HG02571 (cell line): ENCODE results near the gene KATNB1.

Source experiments
- ATAC-seq: cut with Tn5 transposase; IDR thresholded peaks from one replicate; pipeline ENCODE4 v1.9.1; 2021; ENCODE audit warnings: mild to moderate bottlenecking, moderate library complexity; ENCODE audit not compliant: unreplicated experiment

KATNB1 gene

DNA sequence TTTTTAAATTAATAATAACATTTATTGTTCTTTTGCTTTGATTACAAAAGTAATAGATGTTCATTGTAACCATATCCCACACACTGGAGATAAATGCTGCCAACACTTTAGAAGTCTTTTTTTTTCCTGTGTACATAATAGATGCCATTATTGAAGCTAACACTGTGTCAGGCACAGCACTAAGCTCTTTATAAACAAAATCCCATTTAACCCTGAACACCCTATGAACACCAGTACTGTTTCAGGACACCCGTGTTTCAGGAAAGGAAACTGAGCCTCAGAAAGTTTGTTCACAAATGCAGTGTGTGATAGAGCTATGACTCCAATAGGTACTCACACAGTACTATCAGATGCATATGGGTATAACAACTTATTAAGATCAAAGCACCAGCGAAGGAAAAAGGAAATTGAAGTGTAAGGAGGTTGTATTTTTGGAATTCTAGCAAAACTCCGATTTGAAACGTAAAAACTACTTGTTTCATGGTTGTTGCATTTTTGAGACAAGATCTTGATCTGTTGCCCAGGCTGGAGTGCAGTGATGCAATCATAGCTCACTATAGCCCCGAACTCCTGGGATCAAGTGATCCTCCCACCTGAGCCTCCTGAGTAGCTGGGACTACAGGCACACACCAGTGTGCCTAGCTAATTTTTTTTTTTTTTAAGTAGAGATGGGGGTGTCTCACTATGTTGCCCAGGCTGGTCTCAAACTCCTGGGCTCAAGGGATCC lies 68.7 kb downstream of the KATNB1 start:
- ATAC-seq = no peak

DNA sequence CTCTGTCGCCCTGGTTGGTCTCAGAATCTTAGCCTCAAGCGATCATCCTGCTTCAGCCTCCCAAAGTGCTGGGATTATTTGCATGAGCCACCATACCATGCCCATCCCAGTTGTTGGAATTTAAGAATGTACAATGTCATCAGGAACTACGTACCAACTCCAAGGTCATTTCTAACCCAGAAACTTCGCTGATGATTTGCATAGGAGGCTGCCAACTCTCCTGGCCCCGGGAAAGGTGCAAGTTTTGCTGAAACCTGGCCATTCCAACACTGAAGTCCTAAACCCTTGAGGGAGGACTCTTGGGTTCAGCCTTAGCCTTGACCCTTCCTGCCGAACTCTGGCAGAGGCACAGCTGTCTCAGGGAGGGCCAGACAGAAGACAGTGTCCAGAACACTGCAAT lies 69.6 kb downstream of the KATNB1 start:
- ATAC-seq = no peak
